GM21576 (cell line): Measurements from ENCODE around the gene GSN.
"Not testable (repeated sequence)": the region's sequence is repeated elsewhere in the genome, so short reads cannot be mapped to it uniquely, and the experiment has no call there.

ENCODE experiments used
- ATAC-seq: cut with Tn5 transposase; IDR thresholded peaks from one replicate; pipeline ENCODE4 v1.9.1; 2021; ENCODE audit warnings: mild to moderate bottlenecking, moderate library complexity; ENCODE audit not compliant: unreplicated experiment

Gene GSN

GRCh38 chr9:121286973-121287741, 19.2 kb downstream of the GSN start:
- no peak for ATAC-seq

DNA sequence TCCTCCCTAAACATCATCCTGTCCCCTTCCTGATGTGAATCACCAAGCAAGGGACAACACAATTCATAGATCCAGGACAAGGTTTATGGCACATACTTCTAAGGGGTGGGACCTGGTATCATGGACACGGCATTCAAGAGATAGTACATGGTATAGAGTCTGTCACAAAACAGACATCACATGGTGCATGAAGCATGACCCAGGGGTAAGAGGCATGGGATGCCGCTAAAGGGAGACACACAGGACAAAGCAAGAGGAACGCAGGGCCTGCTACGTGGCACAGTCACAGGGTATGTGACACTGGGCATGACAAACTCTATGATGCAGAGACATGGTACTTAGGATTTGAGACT, 20.7 kb downstream of the GSN start:
- ATAC-seq, result no peak

DNA sequence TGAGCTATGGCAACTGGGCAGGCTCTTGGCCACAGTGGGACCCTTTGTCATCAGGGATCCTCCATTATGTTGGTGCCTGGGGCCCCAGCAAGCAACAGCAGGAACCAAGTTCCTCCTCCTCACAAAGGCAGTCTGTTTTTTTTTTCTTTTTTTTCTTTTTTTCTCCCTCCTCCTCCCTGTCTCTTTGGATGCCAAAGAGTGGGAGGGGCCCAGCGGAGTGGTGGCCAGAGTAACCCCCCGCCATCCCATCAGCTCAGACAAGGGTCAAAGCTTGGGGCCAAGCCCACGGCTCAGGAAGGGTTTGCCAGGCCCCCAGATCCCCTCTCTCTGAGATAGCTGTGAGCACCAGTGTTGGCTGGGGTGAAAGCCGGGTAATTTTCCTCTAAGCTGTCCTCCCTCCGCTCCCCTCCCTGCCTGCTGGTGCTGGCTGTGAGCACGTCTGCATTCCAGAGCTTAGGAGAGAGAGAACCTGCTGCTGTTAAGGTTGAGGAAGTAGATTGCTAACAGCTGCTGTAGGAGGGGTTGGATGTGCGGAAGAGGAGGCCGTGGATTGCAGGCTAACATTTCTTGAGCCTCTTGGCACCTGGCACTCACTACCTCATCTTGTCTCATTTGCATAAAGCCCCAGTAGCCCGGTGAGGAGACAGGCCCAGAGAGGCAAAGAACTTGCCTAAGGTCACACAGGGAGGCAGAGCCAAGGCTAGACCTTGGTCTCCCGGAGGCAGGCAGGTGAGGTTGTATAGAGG, 21.2 kb downstream of the GSN start:
- ATAC-seq, result no peak

GRCh38 chr9:121289772-121290370, 21.9 kb downstream of the GSN start:
- no peak for ATAC-seq

DNA sequence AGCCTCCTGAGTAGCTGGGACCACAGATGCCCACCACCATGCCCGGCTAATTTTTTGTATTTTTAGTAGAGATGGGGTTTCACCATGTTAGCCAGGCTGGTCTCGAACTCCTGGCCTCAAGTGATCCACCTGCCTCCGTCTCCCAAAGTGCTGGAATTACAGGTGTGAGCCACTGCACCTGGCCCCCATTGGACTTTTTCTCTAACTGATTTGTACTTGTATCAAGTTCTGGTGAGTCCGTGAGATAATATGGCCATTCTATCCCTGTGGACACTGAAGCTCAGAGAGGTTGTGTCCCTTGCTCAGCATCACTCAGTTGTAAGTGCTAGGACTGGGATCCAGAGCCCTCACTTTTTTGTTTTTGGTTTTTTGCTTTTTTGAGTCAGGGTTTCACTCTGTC, 23.6 kb downstream of the GSN start:
- ATAC-seq, result not testable (repeated sequence)

DNA sequence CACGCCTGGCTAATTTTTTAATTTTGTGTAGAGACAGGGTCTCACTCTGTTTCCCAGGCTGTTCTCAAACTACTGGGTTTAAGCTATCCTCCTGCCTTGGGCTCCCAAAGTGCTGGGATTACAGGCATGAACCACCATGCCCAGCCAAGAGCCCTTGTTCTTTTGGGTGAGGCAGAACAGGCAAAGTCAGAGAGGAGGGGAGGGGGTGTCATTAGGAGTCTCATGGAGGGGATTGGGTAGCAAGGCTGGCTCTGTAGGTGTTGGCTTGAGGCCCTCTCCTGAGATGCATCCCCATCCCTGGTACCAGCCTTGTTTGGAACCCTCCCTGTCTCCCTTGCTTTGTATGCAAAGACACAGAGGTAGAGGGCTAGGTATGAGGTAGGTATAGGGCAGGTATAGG, 24.1 kb downstream of the GSN start:
- ATAC-seq, result no peak

DNA sequence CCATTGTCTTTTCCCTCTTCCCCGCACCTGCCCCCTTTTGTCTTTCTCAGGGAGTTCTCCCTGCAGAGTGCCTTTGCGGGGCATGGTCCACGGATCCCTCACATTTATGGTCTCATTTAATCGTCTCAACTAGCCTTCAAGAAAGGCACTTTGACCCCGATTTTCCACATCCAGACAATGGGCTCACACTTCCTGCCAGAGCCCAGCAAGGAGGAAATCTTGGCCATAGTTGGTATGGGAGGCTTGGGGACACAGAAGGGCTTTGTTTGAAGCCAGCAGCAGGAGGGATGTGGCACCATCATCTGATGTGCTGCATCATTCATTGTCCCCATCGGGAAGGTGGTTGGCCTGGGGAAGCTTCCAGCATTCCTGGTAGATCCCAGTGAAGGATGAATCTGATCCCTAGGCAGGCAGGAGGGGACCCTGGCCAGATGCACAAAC, 24.9 kb downstream of the GSN start:
- no peak for ATAC-seq

- no peak for ATAC-seq
These were observed 26.3 kb downstream of the GSN start for GRCh38 chr9:121294151-121294743.

- ATAC-seq, result no peak
These were observed 27.1 kb downstream of the GSN start for GRCh38 chr9:121294866-121295661.

DNA sequence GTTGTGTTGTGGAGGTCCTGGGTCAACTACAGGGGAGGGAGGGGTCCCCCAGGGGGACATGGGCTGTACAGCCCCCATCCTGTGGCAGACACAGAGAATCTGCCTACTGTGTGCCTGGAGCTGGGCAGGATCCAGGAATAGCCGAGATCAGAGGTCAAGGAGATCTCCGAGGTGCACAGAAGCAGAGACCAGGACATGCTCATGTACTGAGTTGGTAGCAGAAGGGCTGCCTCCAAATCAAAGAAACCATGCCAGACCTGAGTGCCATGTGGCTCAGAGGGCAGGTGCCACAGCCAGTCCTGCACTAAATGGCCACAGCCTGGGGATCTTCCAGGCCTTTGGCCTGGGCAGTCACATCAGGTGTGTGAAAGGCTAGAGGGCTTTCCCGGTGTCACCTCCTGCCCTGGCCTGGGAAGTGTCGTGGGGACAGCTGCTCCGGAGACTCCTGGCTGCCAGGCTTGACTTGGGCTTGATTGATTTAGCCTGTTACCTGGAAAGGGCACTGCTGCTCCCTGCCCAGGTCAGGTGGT, 27.8 kb downstream of the GSN start:
- no peak for ATAC-seq

- ATAC-seq, result no peak
These were observed 28.5 kb downstream of the GSN start for GRCh38 chr9:121296213-121297127.

GRCh38 chr9:121297389-121297788, 29.4 kb downstream of the GSN start:
- ATAC-seq, result no peak

- no peak for ATAC-seq
These were observed 30.1 kb downstream of the GSN start for GRCh38 chr9:121298016-121298538.

DNA sequence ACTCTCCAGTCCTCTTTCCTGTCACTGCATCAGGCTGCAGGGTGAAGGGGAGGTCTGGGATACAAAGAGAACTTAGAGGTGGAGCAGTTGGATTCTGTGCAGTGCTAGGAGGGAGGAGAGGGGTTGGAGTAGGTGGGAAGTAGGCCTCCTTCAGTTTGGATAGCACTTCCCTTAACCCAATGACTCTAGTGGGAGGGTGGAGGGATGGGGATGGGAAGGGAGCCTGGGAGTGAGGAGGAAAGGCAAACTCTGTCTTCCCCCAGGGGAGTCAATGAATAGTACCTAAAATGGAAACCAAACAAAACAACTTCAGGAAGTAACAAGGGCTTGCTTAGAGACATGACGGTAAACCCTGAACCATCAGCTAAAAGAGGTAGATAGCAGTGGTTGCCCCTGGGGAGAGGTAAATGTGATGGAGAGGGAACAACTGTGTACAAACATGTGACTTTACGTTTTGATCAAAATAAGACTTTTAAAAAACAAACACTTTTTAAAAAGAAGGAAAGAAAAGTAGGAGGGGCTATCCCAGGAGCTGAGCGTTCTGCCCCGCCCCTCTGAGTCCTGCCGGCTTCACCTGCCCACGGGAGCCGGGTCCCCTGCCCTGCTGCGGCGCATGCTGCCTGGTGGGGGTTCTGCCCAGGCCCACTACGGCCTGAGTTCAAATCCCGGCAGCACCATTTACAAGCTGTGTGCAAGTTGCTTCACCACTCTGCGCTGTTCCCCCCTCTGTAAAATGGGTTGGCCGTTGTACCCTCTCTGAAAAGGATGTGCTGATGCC, 30.9 kb downstream of the GSN start:
- no peak for ATAC-seq

DNA sequence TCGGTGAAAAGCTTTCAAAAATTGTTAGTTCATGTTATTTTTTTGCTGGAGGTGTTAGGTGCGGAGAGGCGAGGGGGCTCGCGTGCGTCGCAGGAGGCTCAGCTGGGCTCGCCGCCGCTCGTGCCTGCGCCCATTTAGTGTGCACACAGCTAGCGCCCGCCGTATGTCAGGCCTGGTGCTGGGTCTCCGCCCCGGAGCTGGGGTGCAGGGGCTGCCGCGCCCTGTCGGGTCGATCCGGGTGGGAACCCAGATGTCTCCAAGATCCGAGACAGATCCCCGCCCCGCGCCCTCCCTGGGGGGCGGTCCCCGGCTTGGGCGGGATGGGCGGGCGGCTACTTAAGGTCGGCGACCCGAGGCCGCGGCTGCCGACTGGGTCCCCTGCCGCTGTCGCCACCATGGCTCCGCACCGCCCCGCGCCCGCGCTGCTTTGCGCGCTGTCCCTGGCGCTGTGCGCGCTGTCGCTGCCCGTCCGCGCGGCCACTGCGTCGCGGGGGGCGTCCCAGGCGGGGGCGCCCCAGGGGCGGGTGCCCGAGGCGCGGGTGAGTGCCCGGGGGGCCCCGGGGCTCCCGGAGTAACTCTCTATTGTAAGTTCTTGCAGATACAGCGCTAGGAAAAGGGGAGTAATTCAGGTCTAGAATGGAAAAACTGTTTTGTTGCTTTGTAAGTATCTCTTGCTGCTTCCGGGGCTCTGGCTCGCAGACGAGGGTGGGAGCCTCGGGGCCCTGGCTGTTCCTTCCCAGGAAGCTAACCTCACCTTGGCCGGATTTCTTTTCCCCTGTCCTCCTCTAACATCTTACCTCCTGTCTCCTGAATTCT, 31.7 kb downstream of the GSN start:
- ATAC-seq, result no peak

DNA sequence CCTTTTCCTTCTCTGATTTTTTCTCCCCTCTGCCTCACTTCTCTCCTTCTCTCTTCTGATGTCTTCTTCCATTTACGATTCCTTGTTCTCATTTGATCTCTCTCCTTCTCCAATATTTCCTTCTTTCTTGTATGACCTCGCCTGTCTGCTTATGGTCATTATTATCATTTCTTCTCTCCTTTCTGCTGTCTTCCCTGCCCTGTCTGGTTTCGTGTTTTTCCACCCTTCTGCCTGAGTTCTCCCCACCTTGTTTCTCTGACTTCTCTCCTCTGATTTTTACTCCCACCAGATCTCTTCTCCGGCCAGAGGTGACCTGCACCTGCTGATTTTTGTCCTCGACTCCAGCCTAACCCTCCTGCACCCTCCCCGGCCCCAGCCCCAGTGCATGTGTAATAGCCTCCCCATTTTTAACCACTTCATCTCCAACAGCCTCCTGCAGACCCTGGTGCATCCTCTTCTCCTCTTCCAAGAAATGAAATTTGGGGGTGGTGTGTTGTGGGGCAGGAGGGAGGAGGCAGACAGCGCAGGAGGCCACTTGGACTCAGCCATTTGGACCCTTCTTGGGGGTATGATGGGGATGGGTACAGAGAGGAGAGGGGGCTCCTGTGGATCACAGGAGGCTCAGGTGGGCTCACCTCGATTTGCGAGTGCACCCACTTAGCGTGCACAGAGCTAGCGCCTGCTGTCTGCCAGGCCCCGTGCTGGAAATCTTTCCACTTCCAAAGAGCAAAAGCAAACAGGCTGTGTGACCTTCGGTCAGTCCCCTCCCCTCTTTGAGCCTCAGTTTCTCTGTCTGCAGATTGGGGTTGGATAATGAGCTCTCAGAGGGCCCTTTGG, 32.5 kb downstream of the GSN start:
- ATAC-seq, result no peak

GRCh38 chr9:121301881-121302286, 33.9 kb downstream of the GSN start:
- ATAC-seq, result no peak
